Thymus (tissue), 11 donors: Measurements from ENCODE around the gene CERS6. TPM values are rescaled to one million over a fixed set of nuclear protein-coding genes. Genes with fewer than 3 reads are reported as not detected.

Source experiments
- DNase-seq, 9 donors: peaks; one replicate each; pipeline ENCODE4 v3.0.0-alpha.2; 2013; ENCODE audit warnings: low spot score in 9 of 9, low read depth in 6 of 9, missing footprints in 1 of 9
- H3K27ac ChIP-seq, 2 donors: one replicate each; pipeline ENCODE4 v1.5.1; 2013; ENCODE audit warnings: control low read depth in 1 of 2, low read depth in 1 of 2, low read length in 1 of 2, mild to moderate bottlenecking in 1 of 2, moderate library complexity in 1 of 2
- H3K27me3 ChIP-seq, 2 donors: one replicate each; pipeline ENCODE4 v1.5.1; 2013; ENCODE audit warnings: low read length in 1 of 2; ENCODE audit not compliant: control insufficient read depth in 2 of 2, insufficient read depth in 1 of 2
- H3K36me3 ChIP-seq, 2 donors: one replicate each; pipeline ENCODE4 v1.5.1; 2013; ENCODE audit warnings: low read length in 1 of 2, mild to moderate bottlenecking in 1 of 2, moderate library complexity in 1 of 2; ENCODE audit not compliant: control insufficient read depth in 2 of 2, insufficient read depth in 2 of 2
- H3K4me1 ChIP-seq, 2 donors: one replicate each; pipeline ENCODE4 v1.5.1; 2013; ENCODE audit warnings: low read length in 2 of 2; ENCODE audit not compliant: control insufficient read depth in 2 of 2, insufficient read depth in 2 of 2
- H3K4me3 ChIP-seq, 2 donors: one replicate each; pipeline ENCODE4 v1.5.1; 2013; ENCODE audit warnings: low read length in 2 of 2, control low read depth in 1 of 2, mild to moderate bottlenecking in 1 of 2
- H3K9me3 ChIP-seq, 2 donors: one replicate each; pipeline ENCODE4 v1.5.1; 2013; ENCODE audit warnings: low read length in 1 of 2, mild to moderate bottlenecking in 1 of 2; ENCODE audit not compliant: control insufficient read depth in 2 of 2, insufficient read depth in 1 of 2
- WGBS: extraction: QIAGEN DNeasy Blood & Tissue Kit; methylation state at CpG from one replicate; pipeline ENCODE4 v1.1.7; 2013; 5-methylcytosine and 5-hydroxymethylcytosine counted together
- polyA plus RNA-seq: library from polyadenylated mRNA; stranded (reverse); fragments of 200-250 nt; gene quantifications from one replicate; pipeline ENCODE4 v1.2.3, GENCODE V29; 2013
- total RNA-seq: library from RNA; stranded (reverse); fragments of 120-200 nt; gene quantifications from one replicate; pipeline ENCODE4 v1.2.4, GENCODE V29; 2013
- donor health status: healthy.

The CERS6 gene
- total and polyA plus RNA-seq, 2 donors, result 12.1 to 26.9 TPM

GRCh38 chr2:168450171-168450570 lies 5.9 kb upstream of the CERS6 start:
- DNase-seq, result peak in 2 of 9 donors; percentile 54 to 77
- 56% methylated on average over 1 of the region's 1 CpG for WGBS

GRCh38 chr2:168450732-168451131 lies 5.3 kb upstream of the CERS6 start:
- H3K27ac ChIP-seq, result peak overlapping the region in 1 of 2 donors; percentile 20

More at GRCh38 chr2:168450171-168450570, 5.9 kb upstream of the CERS6 start:
- H3K4me3 ChIP-seq, result no peak overlapping the region
- peak overlapping the region; percentile 1 to 15 for H3K27ac ChIP-seq
- peaks cover 0 to 6% of the 10 kb centered on the region in 2 donors for H3K9me3 ChIP-seq
- no peaks in the 10 kb centered on the region for H3K36me3 ChIP-seq
- peaks cover 2 to 16% of the 10 kb centered on the region in 2 donors for H3K4me1 ChIP-seq
- no peaks in the 10 kb centered on the region for H3K27me3 ChIP-seq

GRCh38 chr2:168452781-168453180 lies 3.3 kb upstream of the CERS6 start:
- H3K36me3 ChIP-seq, result no peaks in the 10 kb centered on the region

More at GRCh38 chr2:168450732-168451131, 5.3 kb upstream of the CERS6 start:
- Histone ChIP-seq H3K4me3 (no peak overlapping the region), H3K36me3 (no peaks in the 10 kb centered on the region), H3K9me3 (peaks cover 0 to 2% of the 10 kb centered on the region in 2 donors), H3K27me3 (no peaks in the 10 kb centered on the region), H3K4me1 (peaks cover 2 to 22% of the 10 kb centered on the region in 2 donors)
- DNase-seq, result no peak
- WGBS, result 87% methylated on average over 5 of the region's 5 CpGs

GRCh38 chr2:168453404-168453803 lies 2.7 kb upstream of the CERS6 start:
- H3K4me1 ChIP-seq, result peaks cover 2 to 23% of the 10 kb centered on the region in 2 donors
- H3K9me3 ChIP-seq, result no peaks in the 10 kb centered on the region
- no peak for DNase-seq
- H3K27ac ChIP-seq, result no peak overlapping the region
- 96% methylated on average over 3 of the region's 3 CpGs for WGBS
- no peak overlapping the region for H3K4me3 ChIP-seq
- H3K36me3 ChIP-seq, result no peaks in the 10 kb centered on the region
- H3K27me3 ChIP-seq, result no peaks in the 10 kb centered on the region

More at GRCh38 chr2:168452781-168453180, 3.3 kb upstream of the CERS6 start:
- H3K9me3 ChIP-seq, result no peaks in the 10 kb centered on the region
- 96% methylated on average over 3 of the region's 3 CpGs for WGBS
- H3K4me3 ChIP-seq, result no peak overlapping the region
- no peak overlapping the region for H3K27ac ChIP-seq
- no peaks in the 10 kb centered on the region for H3K27me3 ChIP-seq
- no peak for DNase-seq
- H3K4me1 ChIP-seq, result peaks cover 2 to 23% of the 10 kb centered on the region in 2 donors

GRCh38 chr2:168454737-168455644 lies 1.1 kb upstream of the CERS6 start:
- Histone ChIP-seq H3K4me3 (peak overlapping the region; percentile 86 to 88), H3K4me1 (peaks cover 6 to 18% of the 10 kb centered on the region in 2 donors), H3K27me3 (no peaks in the 10 kb centered on the region), H3K36me3 (no peaks in the 10 kb centered on the region), H3K27ac (no peak overlapping the region), H3K9me3 (no peaks in the 10 kb centered on the region)
- 80% methylated on average over 6 of the region's 6 CpGs for WGBS
- no peak for DNase-seq

- Histone ChIP-seq H3K27ac (peak overlapping the region; percentile 32 to 91), H3K4me1 (peaks cover 8 to 19% of the 10 kb centered on the region in 2 donors), H3K36me3 (no peaks in the 10 kb centered on the region), H3K4me3 (peak overlapping the region; percentile 86 to 88), H3K9me3 (no peaks in the 10 kb centered on the region), H3K27me3 (no peaks in the 10 kb centered on the region)
- peak in 3 of 9 donors; percentile 73 to 85 (median 75) for DNase-seq
- under 1% methylated on average over 61 of the region's 61 CpGs for WGBS
These were observed 583 bp downstream of the CERS6 start for GRCh38 chr2:168456521-168457189.

- Histone ChIP-seq H3K27ac (peak overlapping the region; percentile 62 to 91), H3K9me3 (no peaks in the 10 kb centered on the region), H3K4me1 (peaks cover 8 to 19% of the 10 kb centered on the region in 2 donors), H3K4me3 (peak overlapping the region; percentile 86 to 88), H3K36me3 (peaks cover 0 to under 1% of the 10 kb centered on the region in 2 donors), H3K27me3 (no peaks in the 10 kb centered on the region)
- DNase-seq, result peak in 2 of 9 donors; percentile 47 to 72
- 1% methylated on average over 17 of the region's 17 CpGs for WGBS
These were observed 1.3 kb downstream of the CERS6 start for GRCh38 chr2:168457190-168457895.

- Histone ChIP-seq H3K4me3 (peak overlapping the region; percentile 86 to 88), H3K9me3 (no peaks in the 10 kb centered on the region), H3K27ac (peak overlapping the region in 1 of 2 donors; percentile 91), H3K27me3 (no peaks in the 10 kb centered on the region), H3K36me3 (peaks cover 0 to 4% of the 10 kb centered on the region in 2 donors), H3K4me1 (peaks cover 8 to 19% of the 10 kb centered on the region in 2 donors)
- no peak for DNase-seq
- 24% methylated on average over 1 of the region's 1 CpG for WGBS
These were observed 2.1 kb downstream of the CERS6 start for GRCh38 chr2:168458139-168458538.
